GM18907 (cell line): ENCODE data around the gene SRP9.
"Not testable (repeated sequence)": the region's sequence is repeated elsewhere in the genome, so short reads cannot be mapped to it uniquely, and the experiment has no call there.

ENCODE experiments used
- ATAC-seq: cut with Tn5 transposase; IDR thresholded peaks from one replicate; pipeline ENCODE4 v1.9.1; 2021; ENCODE audit warnings: mild to moderate bottlenecking, moderate library complexity; ENCODE audit not compliant: unreplicated experiment

Gene SRP9

DNA sequence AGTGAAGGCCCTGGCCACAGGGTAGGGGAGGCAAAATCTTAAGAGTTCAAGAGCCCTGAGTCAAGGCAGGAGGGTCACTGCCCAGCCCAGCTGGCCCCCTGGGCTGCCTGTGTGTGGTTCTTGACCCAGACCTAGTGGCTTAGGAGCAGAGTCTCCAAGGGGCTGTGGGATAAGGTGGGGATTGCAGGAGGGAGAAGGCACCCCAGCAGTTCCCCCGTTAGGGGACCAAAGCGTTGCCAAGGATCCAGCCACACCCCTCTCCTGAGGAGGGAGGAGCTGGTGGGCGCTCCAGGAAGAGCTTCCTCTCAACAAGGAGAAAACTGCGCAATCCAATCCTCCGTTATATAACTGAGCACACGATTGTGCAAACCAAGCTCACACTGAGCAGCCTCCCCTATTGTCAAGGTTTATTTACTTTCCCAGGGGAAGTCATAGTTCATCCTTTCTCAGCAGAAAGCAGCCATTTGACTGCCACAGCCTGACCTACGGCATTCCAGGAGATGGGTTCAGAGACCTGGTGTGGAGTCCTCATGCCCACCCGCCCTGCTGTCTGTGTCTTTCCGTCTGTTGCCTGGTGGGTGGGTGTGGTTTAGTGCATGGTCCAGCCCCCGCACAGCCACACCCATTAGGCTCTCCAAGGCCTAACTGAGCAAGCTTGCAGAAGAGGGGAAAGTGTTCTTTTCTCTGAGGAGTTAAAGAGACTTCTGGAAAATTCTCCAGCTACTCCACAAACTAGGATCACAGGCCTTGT is 35.8 kb downstream of the SRP9 start:
- ATAC-seq: no peak

- ATAC-seq: no peak
These were observed 36.8 kb downstream of the SRP9 start for GRCh38 chr1:225814381-225814780.

DNA sequence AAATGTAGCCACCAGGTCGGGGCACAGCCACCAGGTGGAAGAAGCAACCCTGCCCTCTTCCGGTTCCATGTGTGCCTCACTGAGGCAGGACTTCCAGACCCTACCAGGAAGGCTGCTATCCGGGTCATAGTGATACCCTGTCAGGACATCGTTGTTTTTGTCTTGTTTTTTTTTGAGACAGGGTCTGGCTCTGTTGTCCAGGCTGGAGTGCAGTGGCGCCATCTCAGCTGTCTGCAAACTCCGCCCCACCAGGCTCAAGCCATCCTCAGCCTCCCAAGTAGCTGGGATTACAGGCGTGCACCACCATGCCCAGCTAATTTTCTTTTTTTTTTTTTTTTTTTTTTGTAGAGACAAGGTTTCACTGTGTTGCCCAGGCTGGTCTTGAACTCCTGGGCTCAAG is 37.5 kb downstream of the SRP9 start:
- ATAC-seq: not testable (repeated sequence)

- no peak for ATAC-seq
These were observed 38.0 kb downstream of the SRP9 start for GRCh38 chr1:225815526-225816178.

DNA sequence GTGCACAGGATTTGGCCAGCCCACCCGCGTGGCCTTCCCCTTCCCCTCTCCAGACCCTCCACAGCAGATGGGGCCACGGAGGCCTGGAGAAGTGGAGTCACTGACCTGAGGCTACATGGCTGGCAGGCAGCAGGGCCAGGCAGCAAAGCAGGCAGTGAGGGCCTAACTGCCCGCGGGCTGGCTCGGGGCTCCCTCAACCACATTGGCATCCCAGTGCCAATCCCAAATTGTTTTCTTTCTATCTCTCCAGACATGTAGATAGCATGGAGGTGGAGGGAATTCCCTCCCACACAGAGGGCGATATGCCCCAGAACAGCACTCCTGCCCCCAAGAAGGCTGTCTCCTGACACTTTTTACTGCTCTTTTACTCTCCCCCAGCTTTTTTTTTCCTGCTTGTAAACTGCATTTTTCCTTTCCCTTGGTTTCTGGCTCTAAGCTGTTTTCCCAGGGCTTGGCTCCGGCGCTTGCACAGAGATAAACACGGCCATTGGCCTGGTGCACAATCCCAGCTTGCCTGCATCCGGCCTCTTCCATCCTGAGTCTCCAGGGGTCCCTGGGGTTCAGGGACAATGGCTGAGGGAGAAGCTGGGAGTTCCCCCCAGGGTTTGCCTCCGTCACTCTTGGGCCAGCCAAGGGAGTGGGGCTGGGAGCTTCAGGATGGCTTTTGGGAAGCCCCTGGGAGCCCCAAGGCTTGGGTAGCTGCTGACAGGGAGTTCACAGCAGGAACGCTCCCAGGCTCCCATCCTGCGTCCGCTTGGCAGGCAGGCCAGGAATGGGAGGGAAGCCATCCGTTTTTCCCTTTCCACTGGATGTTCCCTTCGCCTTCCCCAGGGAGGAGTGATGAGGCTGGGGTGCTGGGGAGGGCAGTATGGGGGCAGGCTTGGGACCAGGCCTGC is 39.3 kb downstream of the SRP9 start:
- ATAC-seq: no peak

GRCh38 chr1:225817611-225818061 is 40.0 kb downstream of the SRP9 start:
- no peak for ATAC-seq

DNA sequence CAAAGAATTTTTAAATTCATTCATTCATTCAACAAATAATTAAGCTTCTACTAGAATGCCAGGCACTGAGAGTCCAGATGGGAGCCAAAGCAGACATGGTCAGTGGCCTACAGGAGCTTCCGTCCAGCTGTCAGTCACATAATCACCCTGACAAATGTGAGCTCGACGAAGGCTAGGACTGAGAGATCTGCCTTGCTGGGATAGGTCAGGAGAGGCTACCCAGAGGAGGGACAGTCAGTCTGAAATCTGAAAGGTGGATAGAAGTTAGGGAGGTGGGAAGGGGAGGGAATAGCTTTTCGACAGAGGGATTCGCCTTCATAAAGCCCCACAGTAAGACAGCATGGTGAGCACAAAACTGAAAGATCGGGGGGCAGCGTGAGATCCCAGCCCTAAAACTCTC is 40.6 kb downstream of the SRP9 start:
- no peak for ATAC-seq

DNA sequence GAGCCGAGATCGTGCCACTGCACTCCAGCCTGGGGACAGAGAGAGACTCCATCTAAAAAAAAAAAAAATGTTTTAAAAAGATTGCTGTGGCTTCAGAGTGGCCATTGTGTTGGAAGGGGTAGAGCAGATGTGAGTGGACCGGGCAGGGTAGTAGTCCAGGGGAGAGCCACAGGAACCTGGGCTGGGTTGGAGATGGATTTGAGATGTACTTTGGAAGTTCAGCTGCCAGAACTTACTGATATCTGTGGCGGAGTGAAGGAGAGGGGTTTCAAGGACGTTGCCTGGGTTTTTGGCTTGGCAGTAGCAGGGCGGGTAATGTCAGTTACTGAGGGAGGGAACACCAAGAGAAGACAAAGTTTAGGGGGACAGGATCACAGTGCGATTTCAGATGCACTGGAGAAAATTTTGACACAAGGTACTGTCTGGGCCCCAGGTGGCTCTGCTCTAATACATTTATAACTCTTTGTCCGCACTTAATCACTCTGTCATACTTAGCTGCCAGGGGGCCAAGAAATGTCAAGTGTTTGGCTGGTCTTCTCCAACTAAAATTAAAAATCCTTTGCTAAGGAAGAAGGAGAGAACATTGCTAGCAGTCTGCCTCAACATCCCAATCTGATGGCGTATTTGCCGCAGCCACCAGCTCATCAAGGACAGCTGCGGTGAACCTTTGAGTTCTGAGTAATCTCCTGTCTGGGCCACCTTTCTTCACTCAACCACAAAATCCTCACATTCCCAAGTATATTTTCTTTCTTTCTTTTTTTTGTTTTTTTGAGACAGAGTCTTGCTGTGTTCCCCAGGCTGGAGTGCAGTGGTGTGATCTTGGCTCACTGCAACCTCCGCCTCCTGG is 41.9 kb downstream of the SRP9 start:
- ATAC-seq: no peak

DNA sequence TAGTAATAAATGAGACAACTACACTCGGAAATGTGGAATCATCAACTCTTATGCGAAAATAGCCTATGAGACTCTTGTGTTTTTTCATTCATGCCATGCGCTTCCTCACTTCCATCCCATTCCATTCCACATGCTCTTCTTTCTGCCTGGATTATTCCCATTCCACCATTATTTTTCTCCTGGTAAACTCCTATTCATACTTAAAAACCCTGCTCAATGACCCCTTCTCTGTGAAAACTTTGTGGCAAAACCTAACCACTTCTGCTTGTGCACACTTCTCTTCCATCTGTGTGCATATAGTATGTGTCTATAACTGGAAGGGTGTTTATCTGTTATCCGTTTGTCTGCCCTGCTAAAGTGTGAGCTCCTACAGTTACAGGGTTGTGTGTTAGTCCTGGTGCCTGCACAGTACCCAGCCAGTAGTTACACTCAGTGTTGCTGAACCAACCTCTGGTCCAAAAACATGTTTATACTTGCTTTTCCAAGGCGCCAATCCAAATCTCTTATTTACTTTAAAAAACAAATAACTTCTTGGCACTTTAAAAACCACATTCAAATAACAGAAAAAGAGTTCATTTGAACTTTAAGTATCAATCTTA is 43.0 kb downstream of the SRP9 start:
- ATAC-seq: no peak

DNA sequence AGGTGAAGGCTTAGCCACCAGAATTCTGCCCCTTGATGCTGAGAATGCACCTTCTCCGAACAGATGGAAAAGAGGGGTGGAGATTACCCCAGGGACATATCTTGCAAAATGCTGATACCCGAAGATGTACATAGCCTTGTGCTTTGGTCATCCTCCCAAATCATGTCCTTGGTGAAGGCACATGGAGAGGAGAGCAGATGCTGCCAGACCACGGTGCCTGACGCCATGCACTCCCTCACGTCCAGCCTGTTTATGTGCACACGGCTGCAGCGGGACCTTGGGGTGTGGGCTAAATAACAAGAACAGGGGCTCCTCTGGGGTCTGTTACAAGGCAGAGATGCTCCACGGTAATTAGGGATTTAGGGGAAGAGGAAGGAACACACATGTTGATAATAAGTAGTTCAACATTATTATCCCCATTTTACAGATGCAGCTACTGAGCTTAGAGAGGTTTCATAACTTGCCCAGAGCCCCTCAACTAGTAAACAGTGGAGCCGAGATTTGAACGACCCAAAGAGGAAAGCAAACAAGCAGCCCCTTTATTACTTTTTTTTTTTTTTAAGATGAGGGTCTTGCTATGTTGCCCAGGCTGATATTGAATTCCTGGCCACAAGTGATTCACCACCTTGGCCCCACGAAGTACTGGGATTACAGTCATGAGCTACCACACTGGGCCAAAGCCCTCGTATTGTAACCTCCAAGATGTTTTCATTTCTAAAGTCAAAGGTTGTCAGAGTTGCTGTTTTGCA is 45.2 kb downstream of the SRP9 start:
- ATAC-seq: no peak

GRCh38 chr1:225823811-225824261 is 46.2 kb downstream of the SRP9 start:
- no peak for ATAC-seq

DNA sequence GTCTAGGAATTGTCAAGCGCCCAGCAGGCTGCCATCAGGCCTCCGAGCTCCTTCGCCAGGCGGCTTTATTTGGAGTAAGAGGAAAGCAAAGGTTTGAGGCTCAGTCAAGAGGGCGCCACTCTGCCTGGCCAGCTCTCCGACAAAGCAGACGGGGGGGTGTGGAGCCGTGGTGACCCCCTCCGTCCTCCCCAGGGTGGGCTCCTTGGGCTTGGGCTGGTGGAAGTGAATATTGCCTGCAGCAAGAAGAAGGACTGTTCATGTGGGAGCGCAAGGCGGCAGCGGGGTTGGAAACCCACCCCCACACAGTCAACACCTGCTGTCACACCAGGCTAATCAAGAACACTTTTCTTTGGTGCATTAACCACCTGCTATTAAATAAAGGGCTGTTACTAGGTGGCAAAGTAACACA is 46.9 kb downstream of the SRP9 start:
- ATAC-seq: no peak

GRCh38 chr1:225825078-225825477 is 47.5 kb downstream of the SRP9 start:
- ATAC-seq: no peak

GRCh38 chr1:225825607-225826007 is 48.0 kb downstream of the SRP9 start:
- ATAC-seq: no peak

DNA sequence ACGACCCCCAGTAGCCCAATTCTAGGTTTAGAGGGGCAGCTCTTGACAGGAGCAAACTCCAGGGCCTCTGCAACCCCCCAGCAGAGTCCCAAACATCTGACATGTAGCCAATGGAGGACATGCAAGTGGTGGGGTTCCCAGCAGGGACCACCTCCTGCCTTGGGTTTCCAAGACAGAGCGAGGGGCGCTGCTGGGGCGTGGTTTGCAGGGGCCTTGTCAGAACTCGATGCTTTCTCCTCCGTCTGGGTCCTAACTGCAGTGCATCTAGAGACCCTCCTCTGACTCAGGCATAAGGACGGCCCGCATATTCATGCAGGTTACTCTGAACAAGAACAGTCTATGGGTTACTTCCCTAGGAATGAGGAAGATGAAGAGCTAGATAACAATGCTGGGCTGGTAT is 49.5 kb downstream of the SRP9 start:
- ATAC-seq: no peak

DNA sequence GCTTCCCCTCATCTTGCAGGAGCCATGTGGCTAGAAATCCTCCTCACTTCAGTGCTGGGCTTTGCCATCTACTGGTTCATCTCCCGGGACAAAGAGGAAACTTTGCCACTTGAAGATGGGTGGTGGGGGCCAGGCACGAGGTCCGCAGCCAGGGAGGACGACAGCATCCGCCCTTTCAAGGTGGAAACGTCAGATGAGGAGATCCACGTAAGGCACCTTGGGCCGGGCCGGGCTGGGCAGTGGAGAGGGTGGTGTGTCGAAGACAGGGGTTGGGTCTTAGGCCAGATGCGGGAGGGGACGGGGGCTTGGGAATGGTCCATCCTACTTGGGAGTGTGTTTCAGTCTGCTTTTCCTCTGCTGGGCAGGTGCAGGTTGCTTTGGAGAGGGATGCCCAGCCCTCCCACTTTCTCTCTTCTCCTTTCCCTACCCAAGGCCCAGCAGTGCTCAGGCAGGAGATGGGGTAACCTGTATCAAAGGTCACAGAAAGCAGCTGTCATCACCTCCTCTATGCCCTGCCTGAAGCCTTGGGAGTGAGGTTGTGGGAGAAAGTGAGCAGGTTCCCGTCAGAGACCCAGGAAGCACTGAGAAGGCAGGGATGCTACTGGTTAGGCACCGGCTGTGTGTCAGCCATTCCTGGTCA is 51.2 kb downstream of the SRP9 start:
- ATAC-seq: no peak

DNA sequence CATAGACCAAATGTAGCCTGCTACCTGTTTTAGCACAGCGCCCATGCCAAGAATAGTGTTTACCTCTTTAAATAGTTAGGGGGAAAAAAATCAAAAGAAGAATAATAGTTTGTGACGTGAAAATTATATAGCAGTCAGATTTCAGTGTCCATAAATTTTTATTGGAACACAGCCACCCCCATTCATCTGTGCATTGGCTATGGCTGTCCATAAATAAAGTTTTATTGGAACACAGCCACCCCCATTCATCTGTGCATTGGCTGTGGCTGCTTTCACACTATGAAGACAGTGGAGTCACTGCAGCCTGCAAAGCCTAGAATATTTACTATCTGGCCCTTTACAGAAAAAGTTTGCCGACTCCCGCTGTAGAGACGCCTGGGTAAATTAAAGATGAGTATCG is 53.2 kb downstream of the SRP9 start:
- ATAC-seq: no peak

GRCh38 chr1:225834417-225835329 is 57.0 kb downstream of the SRP9 start:
- no peak for ATAC-seq
